IPS-11a (cell line): Measurements from ENCODE around the gene ARHGAP42.

Source experiments
- H3K4me3 ChIP-seq: one replicate; pipeline ENCODE4 v1.5.1; 2013; ENCODE audit warnings: low read depth, low read length, control low read depth

ARHGAP42 gene

GRCh38 chr11:100948936-100949335 is 261.8 kb downstream of the ARHGAP42 start:
- H3K4me3 ChIP-seq, result no peak overlapping the region

DNA sequence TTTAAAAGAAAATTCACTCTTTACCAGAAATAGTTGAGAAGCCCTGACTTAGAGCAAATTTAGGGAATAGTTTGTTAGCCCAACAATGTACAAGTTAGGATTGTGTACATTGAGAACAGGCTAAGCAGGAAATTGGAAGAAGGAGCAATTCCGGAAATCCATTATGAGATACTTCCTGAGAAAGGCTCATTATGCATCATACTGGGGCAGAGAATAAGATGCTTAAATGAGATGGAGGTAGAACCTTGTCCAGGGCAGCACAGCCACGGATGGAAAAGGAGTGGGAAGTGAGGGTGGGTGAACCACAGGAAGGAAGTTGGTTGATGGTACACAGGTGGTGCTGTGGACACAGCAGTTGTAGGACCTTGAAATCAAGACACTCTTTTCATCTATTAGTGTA is 262.4 kb downstream of the ARHGAP42 start:
- H3K4me3 ChIP-seq, result no peak overlapping the region

DNA sequence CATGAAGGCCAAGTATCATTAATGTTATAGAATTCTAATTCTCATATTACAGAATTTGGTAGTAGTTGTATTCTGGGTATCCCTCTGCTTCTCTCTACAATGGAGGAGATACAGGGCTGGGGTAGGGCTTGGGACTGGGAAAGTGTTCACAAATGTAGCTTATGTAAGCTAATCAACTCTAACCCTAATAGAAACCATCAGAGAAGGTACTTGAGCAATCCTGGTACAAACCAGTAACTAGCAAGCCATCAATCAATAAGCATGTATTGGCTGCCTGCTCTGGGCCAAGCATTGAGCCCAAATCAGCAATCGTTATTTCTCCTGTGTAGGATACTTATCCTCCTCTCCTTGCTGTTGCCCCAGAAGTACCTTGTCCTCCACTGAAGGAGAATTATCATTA is 268.2 kb downstream of the ARHGAP42 start:
- H3K4me3 ChIP-seq, result no peak overlapping the region

GRCh38 chr11:100956351-100956750 is 269.3 kb downstream of the ARHGAP42 start:
- no peak overlapping the region for H3K4me3 ChIP-seq

DNA sequence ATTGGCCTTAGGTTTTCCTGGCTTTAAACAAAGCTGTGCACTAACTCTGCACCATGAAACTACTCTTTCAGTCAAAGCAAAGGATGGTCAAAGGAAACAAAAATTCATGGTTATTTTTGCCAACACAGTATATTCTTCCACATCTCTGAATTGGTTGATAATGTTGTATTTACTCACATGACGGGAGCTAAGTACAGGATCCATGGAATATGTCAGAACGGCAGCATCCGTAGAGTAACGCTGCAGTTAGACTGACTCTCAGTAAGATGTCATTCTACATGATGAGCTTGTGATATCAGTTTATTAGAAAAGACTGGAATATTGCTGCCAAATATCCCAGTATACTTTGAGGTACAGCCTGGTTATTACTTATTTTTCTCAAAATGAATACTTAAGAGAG is 270.4 kb downstream of the ARHGAP42 start:
- H3K4me3 ChIP-seq, result no peak overlapping the region

GRCh38 chr11:100961633-100962032 is 274.5 kb downstream of the ARHGAP42 start:
- no peak overlapping the region for H3K4me3 ChIP-seq

- no peak overlapping the region for H3K4me3 ChIP-seq
Observed at GRCh38 chr11:100963375-100963774, 276.3 kb downstream of the ARHGAP42 start.

GRCh38 chr11:100964435-100964834 is 277.3 kb downstream of the ARHGAP42 start:
- H3K4me3 ChIP-seq, result no peak overlapping the region

DNA sequence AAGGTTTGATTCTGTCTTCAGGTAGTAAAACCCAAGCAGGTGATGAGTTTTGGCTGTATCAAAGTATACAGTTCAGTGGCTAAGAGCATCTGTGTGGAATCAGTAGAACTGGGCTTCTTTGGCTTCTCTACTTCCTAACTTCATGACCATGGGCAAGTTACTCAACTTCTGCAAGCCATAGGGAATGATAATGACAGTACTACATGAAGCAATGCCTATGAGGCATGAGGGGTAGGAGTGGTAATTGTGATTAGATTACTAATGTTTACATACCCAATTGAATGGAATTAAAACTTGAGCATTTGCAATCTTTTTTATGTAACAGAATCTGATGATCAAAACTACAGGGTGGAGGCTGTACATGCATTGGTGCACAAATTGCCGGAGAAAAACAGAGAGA is 278.3 kb downstream of the ARHGAP42 start:
- no peak overlapping the region for H3K4me3 ChIP-seq

DNA sequence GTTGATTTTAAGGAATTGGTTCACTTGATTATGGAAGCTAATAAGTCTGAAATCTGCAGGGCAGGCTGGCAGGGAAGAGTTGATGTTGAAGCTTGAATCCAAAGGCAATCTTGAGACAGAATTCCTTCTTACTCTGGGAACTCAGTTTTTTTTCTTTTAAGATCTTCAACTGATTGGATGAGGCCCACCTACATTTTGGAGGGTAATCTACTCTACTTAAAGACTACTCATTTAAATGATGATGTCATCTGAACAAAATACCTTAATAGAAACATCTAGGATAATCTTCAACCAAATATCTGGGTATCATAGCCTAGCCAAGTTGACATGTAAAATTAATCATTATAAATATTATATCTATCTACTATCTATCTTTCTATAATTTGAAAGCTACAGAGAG is 279.3 kb downstream of the ARHGAP42 start:
- no peak overlapping the region for H3K4me3 ChIP-seq

DNA sequence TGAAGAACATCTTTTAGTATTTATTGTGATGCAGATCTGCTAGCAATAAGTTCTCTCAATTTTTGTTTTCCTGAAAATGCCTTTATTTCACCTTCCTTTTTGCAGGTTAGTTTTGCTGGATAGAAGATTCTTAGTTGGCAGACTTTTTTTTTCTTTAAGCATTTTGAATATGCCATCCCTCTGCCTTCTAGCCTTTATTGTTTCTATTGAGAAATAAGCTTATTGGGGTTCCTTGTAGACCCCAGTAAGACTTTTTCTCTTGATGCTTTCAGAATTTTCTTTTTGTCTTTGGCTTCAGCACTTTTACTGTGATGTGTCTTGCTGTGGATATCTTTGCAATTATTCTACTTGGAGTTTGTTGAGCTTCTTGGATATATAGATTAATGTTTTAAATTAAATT is 281.9 kb downstream of the ARHGAP42 start:
- H3K4me3 ChIP-seq, result no peak overlapping the region

DNA sequence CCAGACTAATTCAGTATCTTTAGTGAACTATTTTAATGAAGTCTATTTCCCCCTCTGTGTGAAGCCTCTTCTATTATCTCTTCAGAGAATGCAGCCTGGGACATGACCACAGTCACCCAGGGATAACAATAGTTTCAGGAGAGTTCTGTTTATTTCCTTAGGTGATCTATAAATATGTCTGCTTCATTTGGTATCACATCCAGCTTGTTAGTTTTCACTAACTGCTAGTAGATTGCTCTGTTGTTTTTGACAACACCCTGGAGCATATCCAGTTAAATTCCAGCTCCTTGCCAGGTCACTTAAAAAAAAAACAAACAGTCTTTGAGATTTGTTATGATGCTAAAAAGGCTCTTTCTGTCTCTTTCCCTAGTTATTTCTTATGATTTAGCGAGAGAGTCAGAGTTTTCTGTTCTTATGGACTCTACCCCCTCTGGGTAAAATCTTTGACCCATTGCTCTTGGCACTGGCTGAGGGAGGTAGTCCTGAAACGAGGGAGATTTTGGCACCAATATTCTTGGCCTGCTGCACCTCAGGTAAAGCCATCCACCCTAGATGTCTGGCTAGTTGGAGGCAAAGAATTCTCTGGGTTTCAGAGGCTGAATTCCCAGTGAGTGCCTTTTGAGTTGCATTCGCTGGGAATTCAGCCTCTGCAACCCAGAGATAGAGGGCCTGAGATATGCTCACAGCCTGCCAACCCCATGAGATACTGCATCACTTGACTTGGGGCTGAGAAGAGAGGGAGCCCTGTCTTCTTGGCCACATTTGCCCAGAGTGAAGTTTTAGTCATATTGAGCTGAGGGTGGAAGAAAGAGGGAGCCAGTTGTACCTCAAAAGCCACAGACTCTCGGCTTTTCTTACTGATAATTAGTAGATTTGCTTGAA is 283.4 kb downstream of the ARHGAP42 start:
- no peak overlapping the region for H3K4me3 ChIP-seq

DNA sequence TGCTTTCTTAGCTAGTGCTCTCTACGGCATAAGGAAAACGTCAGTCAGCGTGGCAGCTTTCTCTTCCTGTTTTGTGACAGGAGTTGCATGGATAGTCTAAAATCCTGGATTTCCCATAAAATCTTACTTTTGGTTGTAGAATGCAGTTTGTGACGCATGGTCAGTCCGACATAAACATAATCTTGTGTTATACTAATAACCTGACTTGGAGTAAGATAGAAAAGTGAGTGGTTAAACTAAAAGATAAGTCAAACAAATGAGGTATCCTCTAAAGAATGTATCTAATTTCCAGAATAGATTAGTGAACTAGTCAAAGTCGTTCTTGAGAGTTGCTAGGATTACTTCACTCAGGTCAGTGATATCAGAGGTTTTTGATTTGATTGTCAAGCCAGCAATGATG is 285.0 kb downstream of the ARHGAP42 start:
- no peak overlapping the region for H3K4me3 ChIP-seq

GRCh38 chr11:100978442-100978841 is 291.4 kb downstream of the ARHGAP42 start:
- H3K4me3 ChIP-seq, result no peak overlapping the region

DNA sequence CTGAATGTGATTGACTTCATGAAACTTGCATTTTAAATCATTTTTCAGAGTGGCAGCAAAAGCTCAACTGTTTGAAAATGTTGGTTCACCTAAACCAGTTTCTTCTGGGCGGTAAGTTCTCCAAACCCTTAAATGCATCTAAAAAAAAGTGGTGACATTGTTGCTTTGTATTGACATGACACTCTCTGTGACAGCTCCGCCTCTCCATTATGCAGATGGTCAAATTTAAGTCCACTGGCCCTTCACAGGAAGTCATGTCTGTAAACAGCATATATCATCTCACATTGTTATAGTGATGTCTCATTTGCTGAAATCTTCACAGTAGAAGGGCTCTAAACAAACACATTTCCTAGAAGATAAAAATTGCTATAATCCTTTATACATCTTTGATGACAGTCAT is 291.9 kb downstream of the ARHGAP42 start:
- H3K4me3 ChIP-seq, result no peak overlapping the region

DNA sequence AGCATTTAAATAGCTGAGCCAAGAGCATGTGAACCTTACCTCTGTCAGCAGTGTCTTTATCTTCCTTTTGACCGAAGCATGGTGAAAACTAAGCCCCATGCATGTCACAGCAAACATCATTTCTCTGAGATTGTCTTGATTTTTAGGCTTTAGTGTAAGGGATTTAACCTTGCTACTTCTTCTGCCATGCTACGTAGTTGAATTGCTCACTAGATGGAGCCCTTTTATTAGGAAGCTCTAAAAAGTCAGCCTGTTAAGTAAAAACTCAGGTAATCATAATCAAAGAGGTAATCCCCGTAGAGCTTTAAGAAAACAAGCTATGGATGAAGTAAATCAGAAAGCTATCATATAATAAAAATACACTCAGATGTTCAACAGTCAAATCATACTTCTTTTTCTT is 293.1 kb downstream of the ARHGAP42 start:
- no peak overlapping the region for H3K4me3 ChIP-seq

GRCh38 chr11:100981196-100981824 is 294.2 kb downstream of the ARHGAP42 start:
- no peak overlapping the region for H3K4me3 ChIP-seq

GRCh38 chr11:100984668-100985067 is 297.6 kb downstream of the ARHGAP42 start:
- H3K4me3 ChIP-seq, result no peak overlapping the region

- H3K4me3 ChIP-seq, result no peak overlapping the region
Observed at GRCh38 chr11:100990931-100991330, 303.8 kb downstream of the ARHGAP42 start.

- H3K4me3 ChIP-seq, result no peak overlapping the region
Observed at GRCh38 chr11:100991541-100991940, 304.5 kb downstream of the ARHGAP42 start.

DNA sequence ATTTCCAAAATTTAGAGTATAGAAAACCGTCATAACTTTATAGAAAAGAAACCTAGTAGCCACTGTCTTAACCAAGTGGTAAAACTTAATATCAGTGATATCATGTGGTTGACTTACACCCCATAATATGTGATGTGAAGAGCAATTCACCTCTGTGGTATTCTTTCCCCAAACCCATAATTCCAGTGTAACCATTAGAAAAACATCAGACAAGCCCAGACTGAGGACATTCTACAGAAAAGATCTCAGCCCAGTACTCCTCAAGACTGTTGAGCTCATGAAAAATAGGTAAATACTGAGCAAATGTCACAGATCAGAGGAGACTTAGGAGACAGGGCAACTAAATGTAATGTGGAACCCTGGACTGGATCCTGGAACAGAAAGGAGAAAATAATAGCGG is 307.9 kb downstream of the ARHGAP42 start:
- no peak overlapping the region for H3K4me3 ChIP-seq

DNA sequence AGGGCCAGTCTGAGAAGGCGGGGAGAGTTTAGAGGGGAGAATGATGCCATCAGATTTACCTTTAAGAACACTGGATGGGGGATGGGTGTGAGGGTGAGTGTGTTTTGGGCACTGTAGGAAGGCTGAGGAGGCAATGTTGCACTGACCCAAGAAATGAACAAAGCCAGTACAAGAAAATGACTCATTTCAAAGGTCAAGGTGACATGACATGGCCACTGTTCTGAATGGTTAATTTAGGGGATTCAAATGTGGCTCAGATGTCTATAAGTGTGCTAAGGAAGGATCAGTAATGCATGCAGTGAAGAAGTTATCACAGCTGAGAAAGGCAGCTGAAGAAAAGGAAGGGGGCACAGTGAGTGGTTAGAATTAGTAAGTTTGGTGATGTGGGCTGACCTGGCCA is 312.7 kb downstream of the ARHGAP42 start:
- H3K4me3 ChIP-seq, result no peak overlapping the region
